Keratinocyte (primary cell): ENCODE results near the gene MARCHF3. TPM values are rescaled to one million over a fixed set of nuclear protein-coding genes. Genes with fewer than 3 reads are reported as not detected.

Experiments used
- DNase-seq: peaks from one replicate; pipeline ENCODE4 v3.0.0-alpha.2; 2011; ENCODE audit warnings: low read depth, missing footprints, low spot score
- FAIRE-seq: peaks from 2 replicates; lab custom pipeline; 2011; peaks lifted over from hg19 to GRCh38; lab: Jason Lieb, UNC
- H2AFZ ChIP-seq: 2 replicates; pipeline ENCODE4 v1.6.0; 2012; ENCODE audit warnings: low read length, control low read depth, inconsistent platforms; ENCODE audit not compliant: control insufficient read depth
- H3K27ac ChIP-seq: 2 replicates; pipeline ENCODE4 v1.5.1; 2011; ENCODE audit warnings: low read length; ENCODE audit not compliant: control insufficient read depth, insufficient read depth
- H3K27me3 ChIP-seq: 3 replicates; pipeline ENCODE4 v1.6.0; 2011; ENCODE audit warnings: low read length; ENCODE audit not compliant: control insufficient read depth, insufficient read depth; ENCODE audit errors: extremely low read depth
- H3K36me3 ChIP-seq, 2 experiments: 2 replicates in 1 of 2; 3 replicates in 1 of 2; pipeline ENCODE4 v1.5.1; 2011; ENCODE audit warnings: low read length in 2 of 2, mild to moderate bottlenecking in 1 of 2; ENCODE audit not compliant: control insufficient read depth in 2 of 2, insufficient read depth in 2 of 2; ENCODE audit errors: extremely low read depth in 1 of 2
- H3K4me1 ChIP-seq: 3 replicates; pipeline ENCODE4 v1.5.1; 2011; ENCODE audit warnings: low read length; ENCODE audit not compliant: control insufficient read depth, insufficient read depth; ENCODE audit errors: extremely low read depth
- H3K4me2 ChIP-seq: 3 replicates; pipeline ENCODE4 v1.6.0; 2011; ENCODE audit warnings: low read depth, low read length; ENCODE audit not compliant: control insufficient read depth, insufficient read depth; ENCODE audit errors: extremely low read depth
- H3K4me3 ChIP-seq, 3 experiments: fragments of 200-600 bp in 1 of 3; sonication (generic) in 1 of 3; 2 replicates in 2 of 3; 3 replicates in 1 of 3; pipeline ENCODE4 v1.5.1; 2011 to 2016; ENCODE audit warnings: low read length in 3 of 3, mild to moderate bottlenecking in 3 of 3, control low read depth in 2 of 3, inconsistent platforms in 1 of 3, low read depth in 1 of 3, mixed read lengths in 1 of 3, mixed run types in 1 of 3, moderate library complexity in 1 of 3; ENCODE audit not compliant: control insufficient read depth in 2 of 3, insufficient read depth in 2 of 3; ENCODE audit errors: extremely low read depth in 1 of 3
- H3K79me2 ChIP-seq: 2 replicates; pipeline ENCODE4 v1.6.0; 2012; ENCODE audit warnings: low read length; ENCODE audit not compliant: control insufficient read depth, insufficient read depth
- H3K9ac ChIP-seq: 3 replicates; pipeline ENCODE4 v1.6.0; 2011; ENCODE audit warnings: low read length; ENCODE audit not compliant: control insufficient read depth, insufficient read depth; ENCODE audit errors: extremely low read depth
- H3K9me1 ChIP-seq: 3 replicates; pipeline ENCODE4 v1.6.0; 2011; ENCODE audit warnings: low read length; ENCODE audit not compliant: control insufficient read depth, insufficient read depth; ENCODE audit errors: extremely low read depth
- H3K9me3 ChIP-seq: 2 replicates; pipeline ENCODE4 v1.5.1; 2012; ENCODE audit warnings: low read depth, low read length; ENCODE audit not compliant: control insufficient read depth
- H4K20me1 ChIP-seq: 3 replicates; pipeline ENCODE4 v1.6.0; 2011; ENCODE audit warnings: low read length; ENCODE audit not compliant: control insufficient read depth, insufficient read depth; ENCODE audit errors: extremely low read depth
- EZH2 ChIP-seq: IDR thresholded peaks from one replicate; pipeline ENCODE4 v1.6.1; 2012; ENCODE audit warnings: inconsistent platforms, mild to moderate bottlenecking, low read length, moderate library complexity
- dilution Hi-C: fragments of 300-500 bp; cut with MboI; formaldehyde crosslinking; loops from one replicate; pipeline ENCODE4 v1.7.0; 2020; ENCODE audit warnings: low sequenced_read_pairs; ENCODE audit not compliant: extremely low pct_ligation_motif_present
- polyA plus RNA-seq, 5 experiments: library from polyadenylated mRNA; depleted of rRNA in 3 of 5; stranded (reverse) in 3 of 5; stranded (forward) in 1 of 5; unstranded in 1 of 5; fragments of >200 nt; gene quantifications; 1 replicate in 1 of 5; 2 replicates in 3 of 5; 3 replicates in 1 of 5; pipeline versions ENCODE4 v1.2.1 to v1.2.3, GENCODE V29; 2011 to 2012; ENCODE audit warnings: missing spikeins in 2 of 5, low read depth in 1 of 5, low replicate concordance in 1 of 5
- TF ChIP-seq, protein P1 (sequence below), 3 experiments: IDR thresholded peaks in 1 of 3; conservative IDR thresholded peaks in 1 of 3; optimal IDR thresholded peaks in 1 of 3; 2 replicates in 2 of 3; 3 replicates in 1 of 3; pipeline versions ENCODE3 to v1.5.1; 2011; ENCODE audit warnings: low read length in 3 of 3, mild to moderate bottlenecking in 3 of 3, moderate library complexity in 2 of 3, control low read depth in 1 of 3, inconsistent platforms in 1 of 3; ENCODE audit not compliant: insufficient read depth in 2 of 3; ENCODE audit errors: extremely low read depth in 1 of 3

The MARCHF3 gene
- polyA plus RNA-seq, 1 donor (not counting 4 experiments of a cell fraction or from before 2014, with no cell fraction given), result 0.45 TPM

DNA sequence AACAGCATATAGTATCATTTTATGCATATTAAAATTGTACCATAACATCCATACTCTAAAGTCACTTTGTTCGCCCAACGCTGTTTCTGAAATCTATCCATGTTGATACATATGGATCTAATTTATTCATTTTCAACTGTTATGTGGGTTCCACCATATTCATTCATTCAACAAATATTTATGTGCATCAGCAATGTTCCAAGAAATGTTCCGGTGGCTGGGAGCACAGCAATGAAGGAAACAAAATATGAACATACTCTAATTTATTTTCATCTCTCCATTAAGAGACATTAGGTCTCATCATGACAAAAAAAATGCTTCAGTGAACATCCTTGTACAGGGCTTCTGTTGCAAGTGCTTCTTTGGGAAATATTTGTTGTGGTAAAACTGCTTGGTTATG lies 75.4 kb downstream of the MARCHF3 start:
- Histone ChIP-seq H3K9me1 (no peaks in the 10 kb centered on the region), H3K9ac (no peak overlapping the region), H3K27me3 (no peaks in the 10 kb centered on the region), H3K4me1 (no peaks in the 10 kb centered on the region), H2AFZ (no peak overlapping the region), H3K4me2 (no peak overlapping the region), H4K20me1 (no peaks in the 10 kb centered on the region), H3K27ac (no peak overlapping the region), H3K9me3 (no peaks in the 10 kb centered on the region), H3K36me3 (no peaks in the 10 kb centered on the region), H3K79me2 (no peaks in the 10 kb centered on the region), H3K4me3 (no peak overlapping the region)
- DNase-seq, result no peak
- FAIRE-seq, result no peak
- TF ChIP-seq, protein P1, sequence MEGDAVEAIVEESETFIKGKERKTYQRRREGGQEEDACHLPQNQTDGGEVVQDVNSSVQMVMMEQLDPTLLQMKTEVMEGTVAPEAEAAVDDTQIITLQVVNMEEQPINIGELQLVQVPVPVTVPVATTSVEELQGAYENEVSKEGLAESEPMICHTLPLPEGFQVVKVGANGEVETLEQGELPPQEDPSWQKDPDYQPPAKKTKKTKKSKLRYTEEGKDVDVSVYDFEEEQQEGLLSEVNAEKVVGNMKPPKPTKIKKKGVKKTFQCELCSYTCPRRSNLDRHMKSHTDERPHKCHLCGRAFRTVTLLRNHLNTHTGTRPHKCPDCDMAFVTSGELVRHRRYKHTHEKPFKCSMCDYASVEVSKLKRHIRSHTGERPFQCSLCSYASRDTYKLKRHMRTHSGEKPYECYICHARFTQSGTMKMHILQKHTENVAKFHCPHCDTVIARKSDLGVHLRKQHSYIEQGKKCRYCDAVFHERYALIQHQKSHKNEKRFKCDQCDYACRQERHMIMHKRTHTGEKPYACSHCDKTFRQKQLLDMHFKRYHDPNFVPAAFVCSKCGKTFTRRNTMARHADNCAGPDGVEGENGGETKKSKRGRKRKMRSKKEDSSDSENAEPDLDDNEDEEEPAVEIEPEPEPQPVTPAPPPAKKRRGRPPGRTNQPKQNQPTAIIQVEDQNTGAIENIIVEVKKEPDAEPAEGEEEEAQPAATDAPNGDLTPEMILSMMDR (optimal IDR thresholded peaks at IDR 0.05 in 1 of 3, IDR thresholded peaks at IDR 0.05 in 1 of 3, conservative IDR thresholded peaks at IDR 0.05 in 1 of 3; ENCODE audit: extremely low read depth in 1 of 3, insufficient read depth in 2 of 3, low read length in 3 of 3), result no peak
- no peak for TF ChIP-seq EZH2
- dilution Hi-C loops, result no loop called here

DNA sequence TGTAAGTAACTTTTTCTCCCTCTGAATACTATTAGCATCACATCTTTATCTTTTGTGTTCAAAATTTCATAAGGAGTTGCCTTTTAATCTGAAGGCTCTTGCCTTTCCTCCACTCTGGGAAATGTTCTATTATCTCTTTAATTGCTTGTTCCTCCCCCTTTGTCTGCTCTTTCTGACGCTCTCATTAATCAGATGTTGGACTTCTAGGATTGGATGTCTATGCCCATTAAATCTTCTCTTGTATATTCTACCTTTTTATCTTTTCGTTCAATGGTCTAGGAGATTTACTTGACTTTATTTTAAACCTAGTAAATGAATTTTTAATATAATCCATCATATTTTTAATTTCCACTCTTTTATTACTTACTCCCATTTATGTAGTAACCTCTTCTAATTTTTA lies 76.7 kb downstream of the MARCHF3 start:
- no peaks in the 10 kb centered on the region for H3K9me1 ChIP-seq
- H3K79me2 ChIP-seq, result no peaks in the 10 kb centered on the region
- H3K4me3 ChIP-seq, result no peak overlapping the region
- H3K36me3 ChIP-seq, result no peaks in the 10 kb centered on the region
- dilution Hi-C loops, result no loop called here
- H4K20me1 ChIP-seq, result no peaks in the 10 kb centered on the region
- H3K4me2 ChIP-seq, result no peak overlapping the region
- no peaks in the 10 kb centered on the region for H3K27me3 ChIP-seq
- no peak overlapping the region for H2AFZ ChIP-seq
- no peaks in the 10 kb centered on the region for H3K4me1 ChIP-seq
- TF ChIP-seq, protein P1 (optimal IDR thresholded peaks at IDR 0.05 in 1 of 3, IDR thresholded peaks at IDR 0.05 in 1 of 3, conservative IDR thresholded peaks at IDR 0.05 in 1 of 3; ENCODE audit: extremely low read depth in 1 of 3, insufficient read depth in 2 of 3, low read length in 3 of 3), result no peak
- TF ChIP-seq EZH2, result no peak
- H3K27ac ChIP-seq, result no peak overlapping the region
- no peaks in the 10 kb centered on the region for H3K9me3 ChIP-seq
- FAIRE-seq (no peak), DNase-seq (no peak)
- H3K9ac ChIP-seq, result no peak overlapping the region
